Calu3 (cell line): ENCODE measurements around the gene BRD4. TPM values are rescaled to one million over a fixed set of nuclear protein-coding genes. Genes with fewer than 3 reads are reported as not detected.

ENCODE experiments used
- BruUV-seq: library from RNA; stranded (reverse); fragments of 400-500 nt; replicated peaks from 2 replicates; lab custom pipeline; 2021; lab: Mats Ljungman, UMichigan
- CTCF ChIA-PET: fragments of 300-600 bp; sonication (Branson Sonifier 250); formaldehyde crosslinking; loops from one replicate; lab custom pipeline; 2022; ENCODE audit warnings: antibody characterized with exemption; lab: Charles Lee
- DNase-seq: peaks from one replicate; pipeline ENCODE4 v3.0.0; 2022
- H3K27ac Mint-ChIP-seq: one replicate; pipeline ENCODE4 v1.8.0; 2022; ENCODE audit warnings: mixed read lengths; ENCODE audit not compliant: unreplicated experiment
- H3K27me3 Mint-ChIP-seq: one replicate; pipeline ENCODE4 v1.8.0; 2022; ENCODE audit warnings: mixed read lengths; ENCODE audit not compliant: unreplicated experiment
- H3K36me3 Mint-ChIP-seq: one replicate; pipeline ENCODE4 v1.8.0; 2022; ENCODE audit warnings: mild to moderate bottlenecking, moderate library complexity, mixed read lengths; ENCODE audit not compliant: insufficient read depth, unreplicated experiment
- H3K4me1 Mint-ChIP-seq: one replicate; pipeline ENCODE4 v1.8.0; 2022; ENCODE audit warnings: mild to moderate bottlenecking, low read depth, mixed read lengths; ENCODE audit not compliant: unreplicated experiment
- H3K4me3 Mint-ChIP-seq: one replicate; pipeline ENCODE4 v1.8.0; 2022; ENCODE audit warnings: mild to moderate bottlenecking, low read depth, moderate library complexity, mixed read lengths; ENCODE audit not compliant: unreplicated experiment
- H3K9me3 Mint-ChIP-seq: one replicate; pipeline ENCODE4 v1.8.0; 2022; ENCODE audit warnings: low read depth, mixed read lengths; ENCODE audit not compliant: unreplicated experiment
- intact Hi-C: fragments of 100-400 bp; cut with micrococcal nuclease; formaldehyde crosslinking; loops from one replicate; pipeline ENCODE4 v1.10.0; 2022; ENCODE audit not compliant: unreplicated experiment
- total RNA-seq: library from RNA; stranded (reverse); gene quantifications from 2 replicates; pipeline ENCODE4 v1.2.3, GENCODE V29; 2022
- TF ChIP-seq, protein P1 (sequence below): fragments of 200-600 bp; IDR thresholded peaks from one replicate; pipeline ENCODE4 v1.8.0; 2022; ENCODE audit warnings: antibody characterized with exemption; ENCODE audit not compliant: unreplicated experiment

The BRD4 gene
- total RNA-seq, 1 experiment from 2014 or later, result 93.9 TPM

DNA sequence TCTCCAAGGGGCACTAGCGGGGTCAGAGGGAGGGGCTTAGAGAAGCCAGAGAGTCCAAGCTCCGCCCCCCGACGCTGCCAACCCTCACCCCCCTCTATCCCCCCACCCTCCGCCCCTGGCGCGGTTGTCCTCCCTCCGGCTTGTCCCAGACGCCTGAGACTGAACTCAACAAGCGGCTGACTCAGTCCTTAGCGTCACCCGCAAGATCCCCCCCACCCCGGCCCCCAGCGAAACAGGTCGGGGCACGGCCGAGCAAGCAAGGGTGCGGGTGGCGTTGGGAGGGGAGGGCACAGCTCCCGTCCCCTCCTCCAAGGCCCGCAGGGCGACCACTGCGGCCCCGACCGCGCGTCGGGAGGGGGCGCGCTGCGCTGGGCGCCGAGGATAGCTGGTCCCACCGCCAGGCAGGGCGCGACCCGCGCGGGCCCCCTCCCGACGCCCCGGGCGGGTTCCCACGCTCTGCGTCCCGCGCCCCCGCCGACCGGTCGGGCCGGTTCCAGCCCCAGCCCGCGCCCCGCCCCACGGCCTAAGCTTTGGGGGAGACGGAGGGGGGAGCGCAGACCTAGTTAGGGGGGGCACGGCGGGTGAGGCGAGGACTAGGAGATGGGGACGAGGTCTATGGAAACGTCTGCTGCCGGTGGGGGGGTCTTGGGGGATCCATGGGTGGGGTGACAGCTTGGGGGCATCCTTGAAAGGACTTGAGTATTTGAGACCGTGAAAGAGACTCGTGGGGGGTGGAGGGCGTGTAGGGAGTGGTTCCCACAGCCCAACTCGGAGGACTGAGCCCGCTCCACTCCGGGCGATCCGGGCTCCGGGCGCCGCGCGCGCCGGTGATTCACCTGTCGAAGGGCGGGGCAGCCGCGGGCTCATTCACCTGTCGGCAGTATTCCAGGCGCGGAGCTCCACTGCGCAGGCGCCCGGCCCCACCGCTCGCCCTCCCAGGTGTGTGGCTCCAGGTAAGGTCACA, 136.7 kb downstream of the BRD4 start:
- peak overlapping the region; percentile 33 for H3K27ac Mint-ChIP-seq
- H3K4me3 Mint-ChIP-seq, result peak overlapping the region; percentile 69
- BruUV-seq, result no TSS peak
- intact Hi-C loops, result no loop called here
- CTCF ChIA-PET, result interaction anchor here (0.5 to 1.7 kb wide), 7 partner anchors 21 to 697 kb away, joined by 3 to 7 read pairs (median 3); partner anchors contain the start of gene BRD4
- H3K4me1 Mint-ChIP-seq, result peaks cover 18% of the 10 kb centered on the region
- H3K27me3 Mint-ChIP-seq, result no peaks in the 10 kb centered on the region
- H3K36me3 Mint-ChIP-seq, result peaks cover 25% of the 10 kb centered on the region
- peak; percentile 94 for DNase-seq
- TF ChIP-seq, protein P1, sequence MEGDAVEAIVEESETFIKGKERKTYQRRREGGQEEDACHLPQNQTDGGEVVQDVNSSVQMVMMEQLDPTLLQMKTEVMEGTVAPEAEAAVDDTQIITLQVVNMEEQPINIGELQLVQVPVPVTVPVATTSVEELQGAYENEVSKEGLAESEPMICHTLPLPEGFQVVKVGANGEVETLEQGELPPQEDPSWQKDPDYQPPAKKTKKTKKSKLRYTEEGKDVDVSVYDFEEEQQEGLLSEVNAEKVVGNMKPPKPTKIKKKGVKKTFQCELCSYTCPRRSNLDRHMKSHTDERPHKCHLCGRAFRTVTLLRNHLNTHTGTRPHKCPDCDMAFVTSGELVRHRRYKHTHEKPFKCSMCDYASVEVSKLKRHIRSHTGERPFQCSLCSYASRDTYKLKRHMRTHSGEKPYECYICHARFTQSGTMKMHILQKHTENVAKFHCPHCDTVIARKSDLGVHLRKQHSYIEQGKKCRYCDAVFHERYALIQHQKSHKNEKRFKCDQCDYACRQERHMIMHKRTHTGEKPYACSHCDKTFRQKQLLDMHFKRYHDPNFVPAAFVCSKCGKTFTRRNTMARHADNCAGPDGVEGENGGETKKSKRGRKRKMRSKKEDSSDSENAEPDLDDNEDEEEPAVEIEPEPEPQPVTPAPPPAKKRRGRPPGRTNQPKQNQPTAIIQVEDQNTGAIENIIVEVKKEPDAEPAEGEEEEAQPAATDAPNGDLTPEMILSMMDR, result no peak
- no peaks in the 10 kb centered on the region for H3K9me3 Mint-ChIP-seq

DNA sequence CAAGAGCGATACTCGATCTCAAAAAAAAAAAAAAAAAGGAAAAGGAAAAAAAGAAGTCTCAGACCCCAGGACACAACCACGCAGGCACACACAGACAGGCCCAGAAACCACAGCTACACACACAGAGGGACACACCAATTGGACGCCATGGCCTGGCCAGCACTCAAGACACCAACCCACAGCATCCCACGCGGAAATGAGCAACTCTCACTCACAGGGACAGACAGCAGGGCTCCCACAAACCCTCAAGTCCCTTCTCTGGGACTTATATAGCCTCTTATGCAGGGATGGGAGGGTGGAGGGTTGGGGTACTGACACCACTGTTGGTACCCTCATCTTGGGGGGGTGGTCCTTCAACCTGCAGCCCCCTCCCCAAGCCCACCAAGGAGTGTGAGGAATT, 137.4 kb downstream of the BRD4 start:
- BruUV-seq, result no TSS peak
- H3K9me3 Mint-ChIP-seq, result no peaks in the 10 kb centered on the region

DNA sequence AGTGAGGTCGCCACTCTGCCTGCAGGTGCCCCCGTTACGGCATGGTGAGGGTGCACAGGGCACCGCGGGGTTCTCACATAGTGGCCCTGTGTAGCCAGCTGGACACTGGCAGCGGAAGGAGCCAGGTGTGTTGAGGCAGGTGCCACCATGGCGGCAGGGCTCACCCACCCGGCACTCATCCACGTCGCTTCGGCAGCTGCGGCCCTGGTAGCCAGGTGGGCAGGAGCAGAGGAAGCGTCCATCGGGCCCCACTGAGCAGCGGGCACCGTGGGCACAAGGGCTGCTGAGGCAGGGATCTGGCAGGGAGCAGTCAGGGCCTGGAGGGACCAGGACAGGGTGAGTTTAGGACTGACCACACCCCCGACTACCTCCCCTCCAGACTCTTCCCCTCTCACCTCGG, 140.4 kb downstream of the BRD4 start:
- TF ChIP-seq, protein P1, result no peak
- CTCF ChIA-PET, result no interaction called here
- no peak overlapping the region for H3K4me3 Mint-ChIP-seq
- no peaks in the 10 kb centered on the region for H3K4me1 Mint-ChIP-seq
- H3K27me3 Mint-ChIP-seq, result no peaks in the 10 kb centered on the region
- H3K36me3 Mint-ChIP-seq, result peaks cover 23% of the 10 kb centered on the region
- intact Hi-C loops, result no loop called here
- H3K9me3 Mint-ChIP-seq, result no peaks in the 10 kb centered on the region
- no TSS peak for BruUV-seq
- DNase-seq, result no peak
- no peak overlapping the region for H3K27ac Mint-ChIP-seq

More for the DNA sequence above, 137.4 kb downstream of the BRD4 start:
- TF ChIP-seq, protein P1, result no peak
- H3K4me3 Mint-ChIP-seq, result peak overlapping the region; percentile 69
- no peaks in the 10 kb centered on the region for H3K27me3 Mint-ChIP-seq
- H3K4me1 Mint-ChIP-seq, result peaks cover 18% of the 10 kb centered on the region
- intact Hi-C loops, result no loop called here
- H3K27ac Mint-ChIP-seq, result no peak overlapping the region
- no peak for DNase-seq
- H3K36me3 Mint-ChIP-seq, result peaks cover 26% of the 10 kb centered on the region
- CTCF ChIA-PET, result interaction anchor here (1.7 kb wide), 1 partner anchor 54 kb away, joined by 7 read pairs; no protein-coding TSS in a partner anchor

DNA sequence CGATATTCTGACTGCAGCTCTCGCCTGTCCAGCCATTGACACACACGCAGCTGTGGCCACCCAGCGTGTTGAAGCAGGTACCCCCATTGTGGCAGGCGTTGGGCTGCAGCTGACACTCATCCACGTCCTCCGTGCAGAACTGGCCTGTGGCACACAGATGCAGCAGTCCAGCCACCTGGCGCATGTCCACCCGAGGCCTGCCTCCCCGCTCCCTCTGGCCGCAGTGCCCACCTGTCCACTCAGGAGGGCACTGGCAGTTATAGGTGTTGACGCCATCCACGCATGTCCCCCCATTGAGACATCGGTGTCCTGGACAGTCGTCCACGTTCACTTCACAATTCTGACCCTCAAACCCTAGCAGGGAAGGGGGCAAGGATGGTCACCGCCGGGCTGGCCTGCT, 140.8 kb downstream of the BRD4 start:
- TF ChIP-seq, protein P1, result no peak
- intact Hi-C loops, result no loop called here
- no TSS peak for BruUV-seq

More for the DNA sequence above, 140.8 kb downstream of the BRD4 start:
- CTCF ChIA-PET, result no interaction called here
- H3K27ac Mint-ChIP-seq, result no peak overlapping the region
- H3K4me1 Mint-ChIP-seq, result no peaks in the 10 kb centered on the region
- no peaks in the 10 kb centered on the region for H3K27me3 Mint-ChIP-seq
- no peaks in the 10 kb centered on the region for H3K9me3 Mint-ChIP-seq
- peaks cover 23% of the 10 kb centered on the region for H3K36me3 Mint-ChIP-seq
- no peak for DNase-seq
- no peak overlapping the region for H3K4me3 Mint-ChIP-seq
